ENCODE results near the gene UST.
A peak's percentile ranks its signal among the peaks of the same experiment; 100 is the strongest.
"Not testable (repeated sequence)": the region's sequence is repeated elsewhere in the genome, so short reads cannot be mapped to it uniquely, and the experiment has no call there.

The UST gene

GRCh38 chr6:148736774-148737412 lies 9.9 kb upstream of the UST start:
- DNase-seq (ENCODE audit: low read depth) = no peak

- DNase-seq (ENCODE audit: low read depth) = no peak
These were observed 9.0 kb upstream of the UST start for GRCh38 chr6:148737806-148738205.

DNA sequence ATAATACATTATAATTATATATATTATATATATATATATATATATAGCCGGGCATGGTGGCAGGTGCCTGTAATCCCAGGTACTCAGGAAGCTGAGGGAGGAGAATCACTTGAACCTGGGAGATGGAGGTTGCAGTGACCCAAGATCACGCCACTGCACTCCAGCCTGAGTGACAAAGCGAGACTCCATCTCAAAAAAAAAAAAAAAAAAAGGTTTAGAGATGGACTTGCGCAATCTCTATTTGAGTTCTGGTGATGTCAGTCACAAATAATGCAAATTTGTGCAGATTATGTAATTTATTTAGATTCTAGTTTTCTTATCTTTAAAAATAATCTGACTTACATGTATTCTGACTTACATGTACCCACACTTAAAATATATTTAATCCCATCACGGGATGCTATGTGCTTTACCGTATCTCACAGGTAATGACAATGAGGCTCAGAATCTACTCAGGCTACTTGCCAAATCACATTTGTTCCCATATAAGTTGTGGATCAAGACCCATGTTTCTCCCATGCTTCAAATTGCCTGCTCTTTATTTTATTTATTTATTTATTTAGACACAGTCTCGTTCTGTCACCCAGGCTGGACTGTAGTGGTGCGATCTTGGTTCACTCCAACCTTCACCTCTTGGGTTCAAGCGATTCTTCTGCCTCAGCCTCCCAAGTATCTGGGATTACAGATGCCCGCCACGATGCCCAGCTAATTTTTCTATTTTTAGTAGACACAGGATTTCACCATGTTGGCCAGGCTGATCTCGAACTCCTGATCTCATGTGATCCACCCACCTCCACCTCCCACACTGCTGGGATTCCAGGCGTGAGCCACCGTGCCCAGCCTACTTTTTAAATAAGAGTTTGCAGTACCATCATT lies 7.6 kb upstream of the UST start:
- DNase-seq (ENCODE audit: low read depth) = no peak

GRCh38 chr6:148739822-148740128 lies 7.1 kb upstream of the UST start:
- DNase-seq (ENCODE audit: low read depth) = no peak

GRCh38 chr6:148743476-148743875 lies 3.4 kb upstream of the UST start:
- DNase-seq (ENCODE audit: low read depth) = no peak

GRCh38 chr6:148745926-148746325 lies 904 bp upstream of the UST start:
- DNase-seq (ENCODE audit: low read depth) = no peak

DNA sequence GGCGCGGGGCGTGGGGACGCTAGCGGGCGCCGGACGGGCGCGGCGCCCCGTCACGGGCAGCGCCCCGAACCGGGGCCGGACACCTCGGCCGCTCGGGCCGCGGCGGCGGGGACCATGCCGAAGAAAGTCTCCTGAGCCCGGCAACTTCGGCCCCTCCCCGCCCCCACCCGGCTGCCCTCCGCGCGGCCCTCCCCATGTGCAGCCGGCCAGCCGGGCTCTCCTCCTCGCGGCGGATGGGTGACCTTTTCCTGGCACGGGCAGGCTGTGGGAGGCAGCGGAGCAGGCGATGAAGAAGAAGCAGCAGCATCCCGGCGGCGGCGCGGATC lies 278 bp downstream of the UST start:
- no peak for DNase-seq (ENCODE audit: low read depth)

- DNase-seq (ENCODE audit: low read depth) = peak; percentile 31
These were observed 788 bp downstream of the UST start for GRCh38 chr6:148747471-148748165.

- DNase-seq (ENCODE audit: low read depth) = no peak
These were observed 2.8 kb downstream of the UST start for GRCh38 chr6:148749674-148750073.

- DNase-seq (ENCODE audit: low read depth) = no peak
These were observed 4.3 kb downstream of the UST start for GRCh38 chr6:148750838-148751792.

- DNase-seq (ENCODE audit: low read depth) = no peak
These were observed 5.0 kb downstream of the UST start for GRCh38 chr6:148751793-148752170.

- DNase-seq (ENCODE audit: low read depth) = not testable (repeated sequence)
These were observed 8.5 kb downstream of the UST start for GRCh38 chr6:148755379-148755778.

DNA sequence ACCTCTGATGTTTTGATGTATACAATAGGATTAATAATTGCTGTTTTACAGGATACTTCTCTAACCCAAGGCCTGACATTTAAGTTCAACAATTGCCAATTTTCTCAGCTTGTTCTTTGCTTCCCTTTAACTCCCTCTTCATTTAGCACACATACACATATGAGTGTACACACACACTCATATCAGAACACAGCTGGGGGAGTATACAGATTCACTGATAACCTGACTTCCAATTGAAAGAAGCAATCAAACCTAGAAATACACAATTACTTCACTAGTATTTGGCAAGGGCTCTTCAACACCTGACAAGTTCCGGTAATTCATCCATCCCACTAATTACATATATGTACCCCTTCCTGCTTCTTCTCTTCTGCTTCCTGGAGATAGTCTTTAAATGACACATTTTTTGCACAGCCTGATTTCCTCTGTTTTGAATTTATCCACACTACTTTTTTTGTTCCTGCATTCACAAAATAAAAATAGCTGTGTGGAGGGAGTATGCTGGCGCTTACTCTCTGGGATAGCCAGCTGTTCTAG lies 11.2 kb downstream of the UST start:
- DNase-seq (ENCODE audit: low read depth) = no peak

DNA sequence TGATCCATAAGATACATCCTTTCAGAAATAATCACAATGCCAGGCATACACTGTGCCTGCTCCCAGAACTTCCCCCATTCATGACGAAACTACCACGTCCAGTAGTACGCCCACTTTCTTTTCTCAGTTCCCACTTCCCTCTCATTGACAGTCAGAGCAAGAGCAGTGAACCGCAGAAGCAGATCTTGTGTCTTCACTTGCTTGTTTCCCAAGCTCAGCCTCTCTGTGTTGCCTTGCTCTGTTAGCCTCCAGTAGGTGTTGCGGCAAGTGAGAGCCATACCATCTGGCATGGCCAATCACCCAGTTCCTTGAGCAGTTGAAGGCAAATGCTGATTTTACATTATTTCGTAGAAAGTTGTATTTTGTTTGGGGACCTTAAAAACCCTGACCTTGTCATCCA lies 11.7 kb downstream of the UST start:
- peak; percentile 33 for DNase-seq (ENCODE audit: low read depth)

- DNase-seq (ENCODE audit: low read depth) = no peak
These were observed 13.4 kb downstream of the UST start for GRCh38 chr6:148760258-148760534.

DNA sequence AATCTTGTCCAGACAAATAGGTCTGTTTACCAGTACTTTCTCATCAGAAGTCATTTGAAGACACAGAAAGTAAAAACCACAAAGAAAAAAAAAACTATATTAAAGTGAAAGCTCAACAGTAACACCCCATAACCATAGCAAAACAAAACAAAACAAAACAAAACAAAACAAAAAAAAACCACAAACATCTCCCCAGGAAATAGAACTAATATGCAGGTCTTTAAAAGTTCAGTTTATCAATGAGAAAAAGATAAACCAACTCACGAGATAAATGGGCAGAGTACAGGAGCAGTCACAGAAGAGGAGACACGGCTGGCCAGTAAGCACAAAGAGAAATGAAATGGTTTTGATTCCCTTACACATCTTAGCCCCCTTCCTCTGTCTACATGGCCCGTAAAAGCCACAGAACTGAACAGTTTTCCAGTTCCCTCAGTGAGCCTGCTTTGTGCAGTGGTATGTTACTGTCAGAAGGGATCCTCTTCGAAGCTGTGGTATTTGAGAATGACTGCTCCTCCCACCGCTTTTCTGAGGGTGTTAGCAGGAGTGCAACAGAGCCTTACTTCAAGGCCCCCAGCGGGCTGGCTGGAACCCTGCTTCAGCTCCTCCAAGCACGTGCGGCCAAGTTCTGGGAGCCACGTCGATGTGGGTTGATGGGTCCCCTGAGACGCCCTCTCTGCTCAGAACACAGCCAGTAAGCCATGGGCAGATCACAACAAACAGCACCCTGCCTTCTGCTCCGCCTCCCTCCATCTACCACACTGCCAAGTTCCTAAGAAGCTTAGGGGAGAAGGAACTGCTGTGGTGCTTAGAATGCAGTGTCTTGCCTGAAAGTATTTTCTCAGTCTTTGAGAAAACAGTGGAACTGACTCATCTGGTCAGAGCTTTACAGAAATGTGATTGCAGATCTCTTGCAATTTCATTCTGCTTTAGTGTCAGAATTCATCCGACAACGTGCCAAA lies 14.0 kb downstream of the UST start:
- DNase-seq (ENCODE audit: low read depth) = peak; percentile 45

- no peak for DNase-seq (ENCODE audit: low read depth)
These were observed 14.7 kb downstream of the UST start for GRCh38 chr6:148761527-148762011.

DNA sequence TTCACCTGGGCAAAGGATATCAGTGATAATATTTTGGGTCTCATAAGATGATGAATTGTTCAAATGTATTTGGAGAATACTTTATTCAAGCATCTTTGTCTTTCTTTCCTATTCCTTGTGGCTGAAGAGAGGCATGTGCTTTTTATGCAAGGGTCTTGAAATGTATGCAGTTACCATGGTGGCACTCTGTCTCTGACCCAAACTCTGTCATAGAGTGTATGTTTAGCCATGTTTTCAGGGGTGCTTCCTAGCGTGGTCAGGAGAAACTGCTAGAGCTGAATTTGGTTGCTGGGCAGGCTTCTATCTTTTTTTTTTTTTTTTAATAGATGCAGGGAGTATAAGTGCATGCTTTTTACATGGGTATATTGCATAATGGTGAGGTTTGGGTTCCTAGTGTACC lies 15.4 kb downstream of the UST start:
- DNase-seq (ENCODE audit: low read depth) = no peak

DNA sequence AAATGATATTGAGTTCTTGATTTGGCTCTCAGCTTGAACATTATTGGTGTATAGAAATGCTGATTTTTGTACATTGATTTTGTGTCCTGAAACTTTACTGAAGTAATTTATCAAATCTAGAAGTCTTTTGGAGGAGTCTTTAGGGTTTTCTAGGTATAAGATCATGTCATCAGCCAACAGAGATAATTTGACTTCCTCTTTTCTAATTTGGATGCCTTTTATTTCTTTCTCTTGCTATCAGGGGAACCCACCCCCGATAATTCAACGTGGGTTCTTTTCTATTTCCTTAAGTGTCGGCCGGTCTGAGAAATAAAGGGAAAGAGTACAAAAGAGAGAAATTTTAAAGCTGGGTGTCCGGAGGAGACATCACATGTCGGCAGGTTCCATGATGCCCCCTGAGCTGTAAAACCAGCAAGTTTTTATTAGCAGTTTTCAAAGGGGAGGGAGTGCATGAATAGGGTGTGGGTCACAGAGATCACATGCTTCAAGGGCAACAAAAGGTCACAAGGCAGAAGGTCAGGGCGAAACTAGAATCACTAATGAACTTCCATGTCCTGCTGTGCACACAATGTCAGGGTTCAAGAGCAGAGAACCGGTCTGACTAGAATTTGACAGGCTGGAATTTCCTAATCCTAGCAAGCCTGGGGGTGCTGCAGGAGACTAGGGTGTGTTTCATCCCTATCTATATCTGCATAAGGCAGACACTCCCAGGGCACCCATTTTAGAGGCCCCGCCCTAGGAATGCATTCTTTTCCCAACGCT lies 17.6 kb downstream of the UST start:
- DNase-seq (ENCODE audit: low read depth) = not testable (repeated sequence)

All from activated T-cell treated with anti-CD3 and anti-CD28 coated beads for 48 hours (primary cell).